Bronchial epithelial cell (primary cell): Measurements from ENCODE around the gene GATAD2A. TPM values are rescaled to one million over a fixed set of nuclear protein-coding genes. Genes with fewer than 3 reads are reported as not detected.

Experiments used
- DNase-seq: peaks from one replicate; pipeline ENCODE4 v3.0.0-alpha.2; 2010; ENCODE audit warnings: low read depth
- FAIRE-seq: peaks from 2 replicates; lab custom pipeline; 2011; peaks lifted over from hg19 to GRCh38; lab: Jason Lieb, UNC
- H3K27me3 ChIP-seq: 2 replicates; pipeline ENCODE4 v1.5.1; 2011; ENCODE audit warnings: low read length; ENCODE audit not compliant: control insufficient read depth, insufficient read depth
- H3K36me3 ChIP-seq: 2 replicates; pipeline ENCODE4 v1.5.1; 2011; ENCODE audit warnings: low read length; ENCODE audit not compliant: control insufficient read depth, insufficient read depth
- H3K4me3 ChIP-seq: 2 replicates; pipeline ENCODE4 v1.5.1; 2011; ENCODE audit warnings: mild to moderate bottlenecking, low read depth, low read length, control low read depth
- total RNA-seq: library from RNA; depleted of rRNA; stranded (reverse); fragments of >200 nt; gene quantifications from 2 replicates; pipeline ENCODE4 v1.2.1, GENCODE V29; 2014
- TF ChIP-seq, protein P1 (sequence below): IDR thresholded peaks from 2 replicates; pipeline ENCODE4 v1.5.1; 2011; ENCODE audit warnings: mild to moderate bottlenecking, moderate library complexity, low read length, control low read depth, inconsistent platforms; ENCODE audit not compliant: insufficient read depth, severe bottlenecking

GATAD2A gene
- total RNA-seq, 1 donor from 2014 or later, result 48.4 TPM

DNA sequence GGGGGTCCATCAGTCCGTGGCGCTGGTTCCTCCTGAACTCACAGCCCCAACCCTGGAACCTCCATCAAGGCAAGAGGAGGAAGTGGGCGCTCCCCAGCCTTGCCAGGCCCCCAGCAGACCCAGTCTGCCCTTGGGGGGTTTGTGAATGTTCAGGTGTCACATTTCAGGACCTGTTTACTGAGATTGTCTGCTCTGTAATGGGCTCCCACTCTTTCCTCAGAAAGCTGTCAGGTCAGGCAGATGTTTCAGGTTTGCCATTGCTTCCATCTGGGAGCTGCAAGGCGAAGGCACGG is 80.5 kb downstream of the GATAD2A start:
- peaks cover 12% of the 10 kb centered on the region for H3K36me3 ChIP-seq
- TF ChIP-seq, protein P1, sequence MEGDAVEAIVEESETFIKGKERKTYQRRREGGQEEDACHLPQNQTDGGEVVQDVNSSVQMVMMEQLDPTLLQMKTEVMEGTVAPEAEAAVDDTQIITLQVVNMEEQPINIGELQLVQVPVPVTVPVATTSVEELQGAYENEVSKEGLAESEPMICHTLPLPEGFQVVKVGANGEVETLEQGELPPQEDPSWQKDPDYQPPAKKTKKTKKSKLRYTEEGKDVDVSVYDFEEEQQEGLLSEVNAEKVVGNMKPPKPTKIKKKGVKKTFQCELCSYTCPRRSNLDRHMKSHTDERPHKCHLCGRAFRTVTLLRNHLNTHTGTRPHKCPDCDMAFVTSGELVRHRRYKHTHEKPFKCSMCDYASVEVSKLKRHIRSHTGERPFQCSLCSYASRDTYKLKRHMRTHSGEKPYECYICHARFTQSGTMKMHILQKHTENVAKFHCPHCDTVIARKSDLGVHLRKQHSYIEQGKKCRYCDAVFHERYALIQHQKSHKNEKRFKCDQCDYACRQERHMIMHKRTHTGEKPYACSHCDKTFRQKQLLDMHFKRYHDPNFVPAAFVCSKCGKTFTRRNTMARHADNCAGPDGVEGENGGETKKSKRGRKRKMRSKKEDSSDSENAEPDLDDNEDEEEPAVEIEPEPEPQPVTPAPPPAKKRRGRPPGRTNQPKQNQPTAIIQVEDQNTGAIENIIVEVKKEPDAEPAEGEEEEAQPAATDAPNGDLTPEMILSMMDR, result no peak
- H3K4me3 ChIP-seq, result no peak overlapping the region
- DNase-seq (no peak), FAIRE-seq (no peak)
- H3K27me3 ChIP-seq, result no peaks in the 10 kb centered on the region

DNA sequence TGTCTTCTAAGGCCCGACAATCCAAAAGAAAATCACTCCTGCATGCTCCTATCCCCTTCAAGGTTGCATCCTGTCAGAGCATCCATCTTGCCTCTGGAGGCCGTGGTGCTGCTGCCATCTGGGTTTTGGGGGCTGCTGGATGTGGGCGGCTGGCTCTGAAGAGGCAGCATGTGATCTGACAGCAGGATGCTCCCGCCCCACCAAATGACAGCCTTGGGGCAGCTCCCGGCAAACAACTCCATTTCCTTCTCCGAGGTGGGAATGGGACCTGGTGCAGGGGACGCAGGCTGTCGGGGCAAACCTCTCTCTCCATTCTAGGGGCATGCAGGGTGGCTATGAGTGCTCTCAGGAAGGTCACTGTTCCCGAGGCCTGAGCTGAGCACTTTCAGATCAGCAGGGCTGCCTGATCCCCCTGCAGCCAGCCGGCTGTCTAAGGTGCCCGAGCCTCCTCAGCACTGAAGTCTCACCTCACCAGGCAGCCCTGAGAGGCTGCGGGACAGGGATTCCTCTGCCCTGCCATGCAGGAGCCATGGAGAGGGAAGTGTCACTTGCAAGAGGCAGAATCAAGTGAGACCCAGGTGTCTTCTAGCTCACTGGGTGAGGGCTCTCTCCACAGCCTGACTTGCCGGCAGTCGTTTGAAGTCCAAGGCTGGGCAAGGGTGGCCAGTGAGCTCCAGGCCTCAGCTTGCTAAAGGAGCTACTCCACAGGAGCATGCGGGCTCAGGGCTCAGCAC is 81.0 kb downstream of the GATAD2A start:
- H3K4me3 ChIP-seq, result no peak overlapping the region
- no peak for DNase-seq
- peaks cover 15% of the 10 kb centered on the region for H3K36me3 ChIP-seq
- FAIRE-seq, result no peak
- no peaks in the 10 kb centered on the region for H3K27me3 ChIP-seq
- TF ChIP-seq, protein P1, result no peak

DNA sequence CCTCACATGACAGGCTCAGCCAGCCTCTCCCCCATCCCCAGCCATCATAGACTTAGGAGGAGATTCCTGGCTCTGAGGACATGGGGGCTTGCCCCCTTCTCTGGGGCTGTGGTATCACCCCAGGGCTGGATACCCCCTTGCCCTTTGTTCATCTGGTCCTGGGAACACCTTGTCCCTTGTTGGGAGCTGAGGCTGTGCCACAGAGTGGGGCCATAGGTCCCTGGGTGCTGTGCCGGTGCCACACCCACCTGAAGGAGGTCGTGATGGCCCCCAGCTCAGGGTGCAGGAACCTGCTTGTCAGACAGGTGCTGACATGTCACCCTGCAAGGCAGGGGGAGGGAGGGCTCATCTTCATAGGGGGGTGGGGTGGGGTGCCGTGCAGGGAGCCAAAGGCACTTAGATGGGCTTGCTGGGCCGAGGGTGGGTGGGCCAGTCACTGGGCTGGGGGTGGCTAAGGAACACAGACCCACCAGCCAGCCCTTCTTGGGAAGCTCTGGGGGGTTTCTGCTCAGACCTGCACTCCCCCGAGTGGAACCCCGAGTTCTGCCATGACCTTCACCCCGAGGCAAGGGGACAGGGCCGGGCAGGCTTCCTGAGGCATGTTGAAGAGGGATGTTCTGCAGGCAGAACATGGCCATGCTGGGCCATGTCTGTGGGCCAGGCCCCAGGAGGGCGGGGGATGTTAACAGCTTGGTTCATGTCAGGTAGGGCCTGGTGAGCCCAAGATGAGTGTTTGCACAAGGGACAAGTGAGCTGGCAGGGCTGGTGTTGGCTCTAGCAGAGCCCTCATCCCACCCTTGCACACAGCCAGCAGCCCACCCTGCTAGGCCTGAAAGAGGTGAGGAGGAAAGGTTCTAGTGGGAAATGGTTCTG is 81.8 kb downstream of the GATAD2A start:
- DNase-seq, result no peak
- TF ChIP-seq, protein P1, result no peak
- peaks cover 21% of the 10 kb centered on the region for H3K36me3 ChIP-seq
- no peak for FAIRE-seq
- H3K4me3 ChIP-seq, result no peak overlapping the region
- H3K27me3 ChIP-seq, result no peaks in the 10 kb centered on the region

DNA sequence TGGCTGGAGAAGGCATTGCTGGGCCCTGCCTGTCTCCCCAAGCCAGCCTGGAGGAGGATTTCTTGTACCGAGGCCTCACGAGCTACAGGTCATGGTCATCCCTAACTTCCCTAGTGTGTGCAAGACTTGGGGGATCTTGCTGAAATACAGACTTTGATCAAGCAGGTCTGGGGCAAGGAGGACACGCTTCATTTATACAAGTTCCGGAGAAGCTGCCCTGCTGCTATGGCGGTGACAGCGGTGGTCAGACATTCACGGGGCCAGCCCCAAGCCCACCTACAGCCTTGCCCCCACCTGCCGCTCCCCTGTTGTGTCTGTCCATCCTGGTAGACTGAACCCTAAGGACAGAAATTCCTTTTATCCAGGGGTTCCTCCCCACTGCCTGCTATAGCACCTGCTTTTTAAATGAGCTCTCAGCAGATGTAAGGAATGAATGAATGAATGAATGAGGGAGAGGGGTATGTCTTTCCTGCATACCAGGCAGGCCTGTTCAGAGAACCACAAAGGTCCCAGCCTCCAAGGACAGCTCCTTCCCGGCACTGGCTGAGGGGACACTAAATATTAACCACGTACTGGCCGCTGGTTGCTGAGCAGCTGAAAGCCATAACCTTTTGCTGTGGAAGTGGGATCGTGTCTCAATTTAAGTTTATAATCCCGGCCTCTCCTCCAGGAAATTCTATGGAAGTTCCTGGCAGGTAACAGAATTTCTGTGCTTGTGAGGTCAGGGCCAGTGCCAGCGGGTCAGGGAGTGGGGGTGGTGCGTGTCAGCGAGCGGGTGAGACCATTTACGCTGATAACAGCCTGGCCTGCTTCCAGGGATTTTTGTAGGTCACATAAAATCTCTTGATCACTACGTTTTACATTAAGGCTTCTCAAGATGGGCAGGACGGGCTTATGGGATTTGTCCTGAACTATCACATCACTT is 82.7 kb downstream of the GATAD2A start:
- Histone ChIP-seq H3K27me3 (no peaks in the 10 kb centered on the region), H3K36me3 (peaks cover 22% of the 10 kb centered on the region), H3K4me3 (no peak overlapping the region)
- TF ChIP-seq, protein P1, result no peak
- DNase-seq, result no peak
- no peak for FAIRE-seq

DNA sequence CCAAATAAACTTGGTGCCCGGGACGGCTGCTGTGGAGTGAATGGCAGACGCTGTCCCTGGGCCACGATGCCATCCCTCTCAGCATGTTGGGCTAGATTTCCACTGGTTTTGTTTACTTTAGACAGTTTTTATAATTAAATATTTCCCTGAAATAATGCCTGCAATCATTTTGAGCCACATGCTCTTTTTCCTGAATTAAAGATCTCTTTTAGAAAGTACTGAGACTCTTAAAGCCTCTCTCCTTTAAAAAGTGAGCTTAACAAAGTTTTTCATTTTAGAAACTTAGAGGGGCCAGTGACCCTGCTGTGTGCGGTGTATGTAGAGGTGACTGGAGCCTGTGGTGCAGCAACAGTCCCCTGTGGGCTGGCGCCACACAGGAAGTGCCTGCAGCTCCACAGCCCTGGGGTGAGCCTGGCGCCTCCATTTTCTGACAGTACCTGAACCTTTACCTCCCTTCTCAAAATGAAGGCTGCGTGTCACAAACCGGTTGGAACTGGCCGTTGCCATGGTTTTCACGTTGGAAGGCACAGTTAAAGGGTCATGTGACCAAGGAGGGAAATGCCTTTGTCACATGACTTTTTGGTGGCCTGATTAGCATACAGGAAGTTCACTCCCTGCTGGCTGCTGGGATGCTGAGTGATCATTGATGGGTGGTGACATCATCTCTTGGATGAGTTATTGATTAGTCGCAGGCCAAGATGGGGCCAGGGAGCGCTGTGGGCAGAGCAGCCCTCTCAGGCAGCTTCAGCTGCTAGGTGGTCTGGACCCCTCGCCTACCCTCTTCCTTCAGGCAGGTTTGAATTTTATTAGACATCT is 83.6 kb downstream of the GATAD2A start:
- H3K36me3 ChIP-seq, result peaks cover 24% of the 10 kb centered on the region
- H3K27me3 ChIP-seq, result no peaks in the 10 kb centered on the region
- no peak overlapping the region for H3K4me3 ChIP-seq
- DNase-seq, result peak; percentile 86
- FAIRE-seq, result peak; percentile 66
- TF ChIP-seq, protein P1, result no peak
